Stimulated activated CD8-positive, alpha-beta memory T cell treated with anti-CD3 and anti-CD28 coated beads, Interleukin-12 subunit alpha, Interleukin-12 subunit beta, amount 100 ng/mL, for 24 hours (primary cell): Measurements from ENCODE around the gene ALKAL2.

Experiments
- DNase-seq: peaks from one replicate; pipeline ENCODE4 v3.0.0-alpha.2; 2020; ENCODE audit errors: extremely low read depth

Gene ALKAL2

GRCh38 chr2:290090-290722 lies 2.3 kb upstream of the ALKAL2 start:
- DNase-seq: no peak

DNA sequence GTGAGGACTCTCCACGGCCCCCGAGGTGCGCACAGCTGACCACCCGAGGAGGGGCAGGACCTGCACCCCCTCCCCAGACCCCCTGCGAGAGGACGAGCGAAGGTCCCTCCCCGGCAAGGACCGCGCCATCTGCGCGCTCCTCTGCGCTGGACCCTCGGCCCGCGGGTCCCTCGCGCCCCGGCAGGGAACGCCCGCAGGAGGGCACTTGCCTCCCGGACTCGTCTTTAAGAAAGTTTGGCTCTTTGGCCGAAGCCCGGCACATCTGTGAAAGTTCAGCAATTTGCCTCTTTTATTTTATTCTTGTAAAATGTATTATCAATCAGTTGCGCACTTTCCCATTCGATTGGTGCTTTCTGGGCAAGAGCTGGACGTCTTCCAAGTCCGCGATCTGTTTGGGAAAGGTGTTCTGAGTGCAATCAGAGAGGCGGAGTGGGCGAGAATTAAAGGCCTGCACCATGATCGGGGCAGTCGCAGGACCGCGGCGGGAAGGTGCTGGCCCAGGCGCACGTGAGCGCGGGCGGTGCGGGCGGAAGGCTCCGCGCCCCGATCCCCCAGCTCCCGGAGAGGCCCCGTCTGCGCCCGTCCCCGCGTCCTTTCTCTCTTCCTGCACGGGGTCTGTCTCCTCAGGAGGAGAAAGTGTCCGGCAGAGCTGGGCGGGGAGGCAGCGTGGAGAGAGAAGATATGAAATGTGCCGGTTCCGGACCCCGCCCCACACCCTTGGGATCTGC lies 1.6 kb upstream of the ALKAL2 start:
- no peak for DNase-seq

DNA sequence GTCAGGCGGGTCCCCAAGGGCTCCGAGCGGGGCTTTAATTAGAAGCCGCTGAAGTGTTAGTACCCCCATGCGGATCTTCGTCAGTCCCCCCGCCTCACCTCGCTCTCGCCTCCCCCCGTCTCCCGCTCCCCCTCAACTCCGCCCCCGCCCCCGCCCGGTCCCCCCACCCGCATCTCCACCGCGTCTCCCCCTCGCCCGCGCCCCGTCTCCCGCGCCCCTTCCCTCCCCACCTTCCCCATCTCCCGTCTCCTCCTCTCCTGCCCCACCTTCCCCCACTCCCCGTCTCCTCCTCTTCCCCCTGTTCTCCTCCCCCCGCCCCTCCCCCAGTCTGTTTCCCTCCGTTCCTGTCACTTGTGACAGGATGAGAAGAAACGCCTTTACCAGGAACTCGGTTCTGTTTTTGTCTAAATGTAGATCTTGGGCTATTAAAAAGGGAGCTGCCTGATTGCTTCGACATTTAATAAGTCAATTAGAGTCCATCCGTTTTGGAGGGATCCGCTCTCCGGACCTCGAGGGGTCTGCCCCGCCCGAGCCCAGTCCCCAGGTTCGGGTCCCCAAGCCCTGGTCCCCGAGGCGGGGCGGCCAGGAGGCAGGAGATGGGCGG lies 969 bp upstream of the ALKAL2 start:
- DNase-seq: no peak

- DNase-seq: no peak
Measured at GRCh38 chr2:287471-287885, 413 bp downstream of the ALKAL2 start.

GRCh38 chr2:286774-287392 lies 1.0 kb downstream of the ALKAL2 start:
- DNase-seq: no peak

DNA sequence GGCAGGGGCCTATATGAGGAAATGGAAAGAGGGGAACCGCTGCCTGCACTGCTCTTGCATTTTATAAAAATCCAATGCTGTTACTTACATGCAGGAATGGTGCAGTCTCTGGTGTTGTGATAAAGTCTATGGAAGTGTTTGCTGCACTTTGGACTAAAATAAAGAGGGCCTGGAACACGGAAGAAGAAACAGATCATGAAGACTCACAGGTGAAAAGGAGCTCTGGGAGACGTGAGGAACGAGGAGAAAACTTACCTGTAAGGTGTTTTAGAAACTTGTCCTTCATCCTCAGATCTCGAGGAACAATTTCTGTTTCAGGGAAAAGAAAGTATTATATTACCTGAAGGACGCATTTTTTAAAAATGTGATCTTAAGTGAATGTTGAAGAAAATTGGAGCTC lies 1.9 kb downstream of the ALKAL2 start:
- no peak for DNase-seq

DNA sequence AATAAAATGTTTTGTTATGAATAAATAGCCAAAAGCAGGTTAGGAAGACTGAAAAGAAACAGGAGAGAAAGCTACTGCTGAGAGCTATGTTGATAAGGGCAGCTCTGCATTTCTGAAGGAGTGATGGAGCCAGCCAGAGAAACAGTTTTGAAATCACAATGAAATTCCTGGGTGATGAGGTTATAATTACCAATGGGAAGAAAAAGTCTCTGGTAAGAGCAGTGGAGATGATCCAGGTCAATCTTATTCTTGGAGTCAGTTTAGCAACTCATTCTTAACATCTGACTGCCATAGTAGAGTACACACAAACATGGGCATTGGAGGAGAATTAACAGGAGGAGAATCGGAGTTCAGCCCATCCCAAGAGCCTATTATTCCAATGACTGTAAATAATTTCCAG lies 2.4 kb downstream of the ALKAL2 start:
- no peak for DNase-seq

DNA sequence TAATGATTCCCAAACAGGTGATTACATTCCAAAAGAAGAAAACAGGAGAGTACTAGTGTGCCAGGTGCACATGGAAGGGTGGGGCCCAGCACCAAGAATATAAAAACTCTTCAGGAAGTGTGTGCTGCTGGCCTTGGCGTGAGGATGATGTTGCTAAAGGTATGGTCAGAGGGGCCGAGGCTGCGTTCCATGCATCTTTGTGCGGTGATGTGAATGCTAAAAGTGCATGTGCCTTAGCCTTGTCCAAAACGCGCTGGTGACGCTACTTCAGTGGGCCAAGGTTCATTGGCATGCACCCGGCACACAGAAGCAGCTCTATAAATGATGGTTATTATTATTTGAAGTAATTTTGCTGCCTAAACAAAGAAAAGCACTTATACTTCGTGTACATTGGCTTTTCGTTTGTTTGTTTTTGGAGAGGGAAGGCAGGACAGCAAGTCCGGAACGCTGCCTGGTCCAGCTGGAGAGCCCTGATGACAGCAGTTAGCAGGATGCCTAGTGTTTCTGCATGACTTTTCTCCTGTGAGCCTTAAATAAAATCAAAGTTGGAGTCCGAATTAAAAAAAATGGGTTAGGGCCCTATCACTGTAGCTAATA lies 2.9 kb downstream of the ALKAL2 start:
- no peak for DNase-seq

DNA sequence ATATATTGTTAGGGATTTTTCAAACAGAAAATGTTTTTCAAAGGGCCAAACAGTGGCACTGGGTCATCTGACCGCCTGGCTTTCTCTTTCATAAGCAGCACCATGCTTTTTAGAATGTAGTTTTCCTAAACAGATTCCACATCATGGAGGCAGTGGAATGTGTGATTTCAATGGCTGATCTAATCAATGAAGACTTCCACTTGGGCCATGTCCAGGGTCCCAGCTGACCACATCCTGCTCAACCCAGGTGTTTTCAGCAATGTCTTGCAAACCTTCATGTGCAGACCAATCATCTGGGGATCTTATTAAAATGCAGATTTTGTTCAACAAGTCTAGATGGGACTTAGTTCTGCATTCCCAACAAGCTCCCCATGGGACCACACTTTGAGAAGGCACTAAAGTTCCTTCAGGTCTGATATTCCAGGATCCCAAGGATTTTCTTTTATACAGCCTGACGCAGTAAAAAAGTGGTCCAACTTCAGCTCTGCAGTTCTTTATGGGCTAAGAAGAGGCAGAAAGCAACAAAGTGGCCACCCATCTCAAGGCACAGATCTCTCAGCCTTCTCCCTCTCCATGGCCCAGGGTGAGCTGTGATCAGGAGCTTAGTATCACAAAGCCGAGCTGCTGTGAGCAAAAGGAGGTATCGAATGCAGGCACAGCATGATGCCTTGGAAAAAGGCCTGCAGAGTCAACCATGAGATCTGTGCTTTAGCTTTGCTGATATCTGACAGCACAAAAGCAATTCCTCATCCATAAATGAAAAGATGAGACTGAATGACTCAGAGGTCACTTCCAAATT lies 3.7 kb downstream of the ALKAL2 start:
- DNase-seq: no peak

DNA sequence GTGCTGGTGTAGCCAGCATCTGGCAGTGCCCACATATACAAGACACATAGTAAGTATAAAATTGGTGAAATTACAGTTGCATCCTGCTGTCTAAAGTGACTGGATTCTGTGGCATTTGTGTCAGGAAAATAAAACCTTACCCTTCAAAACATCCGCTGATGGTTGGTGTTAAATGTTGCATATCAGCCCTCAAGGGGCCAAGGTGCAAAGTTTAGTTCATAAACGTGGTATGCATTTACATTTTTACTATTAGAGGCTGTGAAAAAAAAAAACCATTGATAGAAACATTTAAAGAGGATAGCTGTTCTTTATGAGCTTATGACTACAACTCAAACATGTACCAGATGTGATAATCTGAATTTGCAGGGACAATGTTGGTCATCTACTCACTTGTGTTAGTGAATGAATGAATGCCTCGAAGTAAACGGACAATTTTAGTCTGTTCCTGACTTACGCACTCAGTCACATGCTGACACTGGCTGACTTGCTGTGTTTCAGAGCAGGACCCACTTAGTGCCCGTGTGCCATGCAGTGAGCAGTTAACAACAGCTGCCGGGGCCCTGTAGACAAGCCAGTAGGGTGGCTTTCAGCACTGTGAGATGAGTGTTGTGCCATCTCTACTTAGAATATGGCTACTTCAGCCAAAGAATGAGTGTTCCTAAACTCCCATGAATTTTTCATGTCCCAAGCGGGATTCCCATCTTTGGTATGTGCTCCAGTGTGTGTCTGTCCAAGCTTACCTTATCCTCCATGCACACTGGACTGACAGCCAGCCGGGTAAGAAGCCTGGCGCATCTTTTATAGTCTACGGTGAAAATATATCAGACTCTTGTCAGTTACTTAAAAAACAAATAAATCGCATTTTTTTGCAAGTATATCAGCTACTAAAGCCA lies 5.3 kb downstream of the ALKAL2 start:
- DNase-seq: no peak

GRCh38 chr2:281381-281780 lies 6.5 kb downstream of the ALKAL2 start:
- DNase-seq: no peak

DNA sequence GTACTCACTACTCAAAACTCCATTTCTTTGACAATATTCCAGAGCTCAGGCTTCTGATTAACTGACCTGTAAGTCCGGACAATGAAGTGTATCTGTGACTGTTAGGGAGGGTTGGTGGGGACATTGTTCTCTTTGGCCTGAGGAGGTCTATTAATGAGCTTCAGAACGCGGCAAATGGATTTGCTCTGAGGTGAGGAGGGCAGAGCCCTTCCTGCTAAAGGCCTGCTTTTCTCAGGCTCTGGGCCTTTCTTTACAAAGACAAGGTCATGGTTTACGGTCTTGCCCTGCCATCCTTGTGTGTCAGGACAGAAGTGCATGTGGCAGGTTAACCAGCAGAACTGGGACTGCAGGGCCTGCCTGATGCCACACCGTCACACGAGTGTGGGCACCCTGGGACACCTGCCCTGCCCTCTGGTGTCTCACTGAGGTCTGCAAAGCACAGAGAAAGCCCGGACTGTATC lies 7.2 kb downstream of the ALKAL2 start:
- DNase-seq: no peak

DNA sequence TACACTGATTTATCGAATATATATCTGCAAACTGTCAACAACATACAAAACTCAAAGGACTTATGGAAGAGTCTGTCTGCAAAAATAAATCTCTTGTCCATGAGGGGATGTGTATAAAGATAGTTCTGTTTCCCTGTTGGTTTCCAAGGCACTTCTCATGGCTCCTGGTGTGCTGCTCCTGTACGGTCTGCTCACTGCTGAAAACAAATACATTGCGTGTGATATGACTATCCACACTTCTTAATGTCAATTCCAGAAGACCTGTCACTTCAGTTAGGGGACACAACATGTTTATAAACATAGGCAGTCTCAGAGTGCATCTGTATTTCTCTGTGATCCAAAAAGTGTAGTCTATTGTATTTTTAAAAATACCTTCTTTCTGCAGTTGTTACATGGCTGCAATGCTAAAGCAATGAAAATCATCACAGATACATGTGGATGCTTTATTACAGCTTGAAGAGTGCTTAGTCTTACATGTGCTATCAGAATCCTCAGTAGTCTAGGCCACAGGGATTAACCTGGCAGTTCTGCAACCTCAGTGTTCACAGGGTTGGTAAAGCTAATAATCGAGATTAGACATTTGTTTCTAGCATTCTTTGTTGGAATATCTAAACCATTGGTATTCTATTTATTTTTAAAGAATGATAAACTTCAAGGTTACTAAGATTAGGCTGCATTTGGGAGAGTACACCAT lies 7.8 kb downstream of the ALKAL2 start:
- DNase-seq: no peak

- no peak for DNase-seq
Measured at GRCh38 chr2:279366-279765, 8.5 kb downstream of the ALKAL2 start.

- DNase-seq: no peak
Measured at GRCh38 chr2:278927-279320, 9.0 kb downstream of the ALKAL2 start.

GRCh38 chr2:278312-278926 lies 9.5 kb downstream of the ALKAL2 start:
- DNase-seq: no peak

DNA sequence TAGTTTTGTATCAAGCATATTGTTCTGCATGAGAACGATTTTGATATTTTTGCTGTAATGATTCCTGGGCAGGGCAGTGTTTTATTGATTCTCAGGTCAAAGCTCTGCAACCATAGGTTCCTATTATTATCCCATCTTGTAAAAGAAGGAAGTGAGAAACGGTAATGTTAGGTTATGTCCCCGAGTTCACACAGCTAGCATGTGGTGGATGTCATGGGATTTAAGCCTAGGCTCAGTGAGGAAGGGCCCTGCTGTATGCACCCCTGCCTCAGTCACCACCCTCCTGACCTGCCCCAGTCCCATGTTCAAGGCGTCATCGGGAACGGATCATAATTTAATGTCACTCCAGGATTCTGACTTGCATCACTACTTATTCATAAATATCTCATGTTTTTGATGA lies 12.4 kb downstream of the ALKAL2 start:
- no peak for DNase-seq

DNA sequence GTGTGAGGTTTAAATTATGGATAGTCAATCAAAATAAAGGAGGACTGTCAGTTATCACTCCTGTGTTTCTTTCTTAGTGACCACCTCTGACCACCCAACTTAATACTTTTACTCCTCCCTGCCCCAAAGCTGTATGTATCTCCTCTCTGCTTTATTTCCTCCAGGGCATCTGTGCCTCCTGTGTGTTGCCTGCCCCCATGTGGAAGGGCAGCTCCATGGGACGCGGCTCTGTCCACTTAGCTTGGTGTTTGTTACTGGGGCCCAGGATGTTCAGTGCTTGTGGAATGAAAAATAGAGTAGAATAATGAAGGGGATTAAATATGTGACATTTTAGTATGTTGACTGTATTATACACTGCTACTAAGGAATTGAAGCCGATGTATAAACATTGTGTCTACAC lies 13.4 kb downstream of the ALKAL2 start:
- DNase-seq: no peak

DNA sequence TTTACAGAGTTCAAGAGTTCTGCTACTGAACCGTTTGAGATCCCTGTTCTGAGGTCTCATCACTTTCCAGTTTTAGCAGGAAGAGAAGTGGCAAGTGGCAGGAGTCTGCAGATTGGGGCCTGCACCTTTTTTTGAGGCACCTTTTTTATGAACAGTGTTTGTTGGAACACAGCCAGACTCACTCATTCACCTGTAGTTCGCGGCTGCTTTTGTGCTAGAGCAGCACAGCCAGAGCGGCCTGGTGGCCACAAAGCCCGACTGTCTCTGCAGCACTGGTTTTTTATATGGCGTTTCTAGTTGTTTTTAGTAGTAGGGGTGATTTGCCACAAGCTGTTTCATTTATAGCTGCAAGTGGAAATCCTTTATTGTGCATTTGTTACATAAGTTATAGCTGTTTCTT lies 14.6 kb downstream of the ALKAL2 start:
- DNase-seq: no peak
